GM21526 (cell line): ENCODE data around the gene VEZF1.

ENCODE experiments used
- ATAC-seq: cut with Tn5 transposase; IDR thresholded peaks from one replicate; pipeline ENCODE4 v1.9.1; 2021; ENCODE audit warnings: moderate library complexity; ENCODE audit not compliant: unreplicated experiment, low FRiP score

Gene VEZF1

GRCh38 chr17:57987581-57988300 is at the start of gene VEZF1:
TSS of gene VEZF1 (minus strand) at chr17:57988254. CDS start at chr17:57988111, 143 bp downstream.
- ATAC-seq = peak; percentile 36

GRCh38 chr17:58032691-58033415 is 44.8 kb upstream of the VEZF1 start:
- ATAC-seq = no peak

DNA sequence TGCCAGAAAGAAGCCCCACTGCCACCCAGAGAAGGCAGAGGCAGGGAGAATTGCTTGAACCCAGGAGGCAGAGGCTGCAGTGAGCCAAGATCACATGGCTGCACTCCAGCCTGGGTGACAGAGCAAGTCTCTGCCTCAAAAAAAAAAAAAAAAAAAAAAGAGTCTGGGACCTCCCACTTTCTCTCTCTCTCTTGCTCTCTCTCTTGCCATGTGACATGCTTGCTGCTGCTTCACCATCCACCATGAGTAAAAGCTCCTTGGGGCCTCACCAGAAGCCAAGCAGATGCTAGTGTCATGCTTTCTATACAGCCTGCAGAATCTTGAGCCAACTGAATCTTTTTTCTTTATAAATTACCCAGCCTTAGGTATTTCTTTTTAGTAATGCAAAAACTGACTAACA is 40.5 kb upstream of the VEZF1 start:
- no peak for ATAC-seq

GRCh38 chr17:58020401-58020800 is 32.3 kb upstream of the VEZF1 start:
- ATAC-seq = no peak

GRCh38 chr17:58019521-58019920 is 31.5 kb upstream of the VEZF1 start:
- ATAC-seq = no peak

DNA sequence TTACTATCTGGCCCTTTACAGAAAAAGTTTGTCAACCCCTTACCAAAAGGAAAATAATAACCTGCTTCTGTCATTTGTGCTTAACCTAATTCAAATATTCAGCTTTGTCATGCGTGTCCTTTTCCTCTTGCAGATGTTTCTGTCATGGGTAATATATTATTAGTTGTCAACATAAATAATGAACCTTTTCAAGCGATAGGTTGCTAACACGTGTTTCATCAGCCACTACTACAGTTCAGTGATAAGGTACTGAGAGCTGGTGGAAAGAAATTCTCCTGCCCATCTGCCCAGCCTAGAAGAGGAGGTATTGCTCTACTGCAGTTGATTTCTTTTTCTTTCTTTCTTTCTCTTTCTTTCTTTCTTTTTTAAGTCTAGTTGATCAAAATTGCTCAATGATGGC is 31.0 kb upstream of the VEZF1 start:
- ATAC-seq = no peak

- no peak for ATAC-seq
Measured at GRCh38 chr17:58010067-58010799, 22.2 kb upstream of the VEZF1 start.

DNA sequence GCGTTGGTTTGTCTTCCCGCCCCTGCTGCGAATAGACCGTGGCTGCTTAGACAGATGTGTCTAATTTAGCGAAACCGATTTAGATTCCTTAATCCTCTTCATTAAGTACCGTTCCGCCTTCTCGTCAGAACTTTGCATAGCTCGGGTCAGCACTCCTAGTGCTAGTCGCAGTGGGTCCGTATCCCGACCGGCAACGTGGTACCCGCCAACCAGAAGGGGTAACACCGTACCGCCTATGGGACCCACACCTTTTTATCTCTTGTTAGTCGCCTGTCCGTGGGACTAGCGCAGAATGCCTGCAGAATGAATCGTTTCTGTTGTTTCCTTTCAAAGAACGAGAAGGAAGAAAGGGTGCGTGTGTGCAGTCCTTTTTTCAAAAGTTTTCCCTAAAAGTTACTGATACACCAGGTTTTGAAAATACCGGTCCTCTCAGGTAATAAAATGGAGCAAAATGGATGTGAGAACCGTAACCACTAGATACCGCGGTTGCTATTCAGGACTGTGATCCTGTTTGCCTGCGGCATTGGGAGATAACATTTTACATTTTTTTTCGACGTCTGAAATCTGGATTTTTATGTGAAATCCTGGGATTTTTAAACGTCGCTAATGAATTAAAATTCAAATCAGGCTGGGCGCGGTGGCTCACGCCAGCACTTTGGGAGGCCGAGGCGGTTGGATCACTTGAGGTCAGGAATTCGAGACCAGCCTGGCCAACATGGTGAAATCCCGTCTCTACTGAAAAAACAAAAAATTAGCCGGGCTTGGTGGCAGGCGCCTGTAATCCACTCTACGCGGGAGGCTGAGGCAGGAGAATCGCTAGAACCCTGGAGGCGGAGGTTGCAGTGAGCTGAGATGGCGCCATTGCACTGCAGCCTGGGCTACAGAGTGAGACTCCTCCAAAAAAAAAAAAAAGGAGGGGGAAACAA is 20.0 kb upstream of the VEZF1 start:
- peak; percentile 22 for ATAC-seq

DNA sequence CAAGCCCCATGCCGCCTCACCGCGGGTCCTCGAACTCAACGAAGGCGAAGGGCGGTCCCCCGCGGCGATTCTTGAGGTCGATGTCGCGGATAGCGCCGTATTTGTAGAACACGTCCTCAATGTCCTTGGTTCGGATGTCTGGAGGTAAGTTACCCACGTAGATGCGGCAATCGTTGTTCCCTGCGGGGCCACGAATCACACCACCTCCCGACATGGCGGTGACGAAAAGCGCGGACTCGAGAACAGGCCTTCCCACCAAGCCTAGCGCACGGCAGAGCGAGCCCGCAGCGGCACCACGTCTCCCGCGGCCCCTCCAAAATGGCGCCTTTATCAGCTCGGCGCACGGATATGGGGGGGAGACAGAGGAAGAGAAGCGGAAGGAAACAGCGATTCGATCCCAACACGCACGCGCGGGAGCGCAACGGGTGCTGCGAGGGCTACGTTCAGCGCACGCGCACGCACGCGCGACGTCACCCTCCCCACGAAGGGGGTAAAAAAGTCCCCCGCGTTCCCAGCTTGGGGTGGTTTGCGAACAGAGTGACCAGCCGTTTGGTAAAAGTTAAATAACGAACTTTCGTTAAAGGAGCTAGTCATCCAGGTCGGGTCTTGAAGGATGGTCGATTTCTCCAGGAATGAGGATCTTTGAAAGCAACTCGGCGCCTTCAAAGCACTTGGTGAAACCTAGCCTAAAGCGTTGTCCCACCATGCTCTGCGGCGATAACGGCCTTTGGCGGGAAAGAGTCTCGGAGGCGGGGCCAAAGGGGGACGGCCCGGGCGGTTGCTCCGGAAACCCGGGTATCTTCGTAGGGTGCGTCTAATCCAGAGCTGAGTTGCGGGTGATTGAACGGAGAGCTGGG is 19.1 kb upstream of the VEZF1 start, which contains the start of gene SRSF1:
SRSF1 (minus strand) TSS at position 323 of the 857 bp plus-strand sequence; CDS start at position 214, 109 bp downstream.
- ATAC-seq = peak; percentile 89

DNA sequence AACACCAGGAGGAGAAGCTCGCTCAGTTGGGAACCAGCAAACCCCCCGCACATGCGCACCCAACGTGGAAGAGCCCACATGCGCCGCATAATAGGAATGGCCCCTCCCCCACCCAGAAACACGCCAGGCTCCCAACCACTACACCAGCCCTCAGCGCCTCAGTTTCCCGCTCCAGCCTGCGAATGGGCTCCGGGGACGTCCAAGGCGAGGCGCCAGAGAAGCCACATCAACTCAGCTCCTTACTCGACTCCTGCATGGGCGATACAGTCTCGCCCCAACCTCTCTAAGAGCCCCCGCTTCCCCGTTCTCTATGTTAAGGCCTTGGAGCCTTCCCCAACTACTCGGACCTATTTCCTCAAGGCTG is 18.5 kb upstream of the VEZF1 start:
- no peak for ATAC-seq

DNA sequence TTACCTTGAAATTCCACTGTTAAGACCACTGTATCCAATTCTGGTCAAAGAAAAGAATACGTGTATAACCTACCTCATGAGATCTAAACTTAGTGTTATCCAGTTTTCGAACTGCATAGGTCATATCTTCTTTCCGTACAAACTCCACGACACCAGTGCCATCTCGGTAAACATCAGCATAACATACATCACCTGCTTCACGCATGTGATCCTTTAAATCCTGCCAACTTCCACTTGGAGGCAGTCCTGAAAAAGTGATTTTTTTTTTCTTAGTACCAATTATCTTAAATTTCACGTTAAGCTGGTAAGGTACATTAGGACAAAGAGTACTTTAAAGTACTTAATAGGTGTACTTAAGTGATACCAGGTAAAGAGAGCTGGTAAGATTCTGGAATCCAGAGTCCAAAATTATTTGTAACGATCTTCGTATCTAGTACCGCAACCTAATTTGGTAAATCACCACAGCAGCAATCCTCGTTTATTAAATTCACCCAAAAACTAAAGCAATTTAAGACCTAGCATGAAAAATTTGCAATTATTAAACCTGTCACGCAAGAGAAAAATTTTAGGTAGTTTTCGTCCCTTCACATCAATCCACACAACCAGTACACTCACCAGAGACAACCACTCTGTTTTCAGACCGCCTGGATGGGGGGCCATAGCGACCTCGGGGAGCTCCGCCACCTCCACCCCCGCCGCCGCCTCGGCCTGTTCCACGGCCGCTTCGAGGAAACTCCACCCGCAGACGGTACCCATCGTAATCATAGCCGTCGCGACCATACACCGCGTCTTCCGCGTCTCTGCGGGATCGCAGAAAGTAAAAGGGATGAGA is 17.9 kb upstream of the VEZF1 start:
- ATAC-seq = no peak

DNA sequence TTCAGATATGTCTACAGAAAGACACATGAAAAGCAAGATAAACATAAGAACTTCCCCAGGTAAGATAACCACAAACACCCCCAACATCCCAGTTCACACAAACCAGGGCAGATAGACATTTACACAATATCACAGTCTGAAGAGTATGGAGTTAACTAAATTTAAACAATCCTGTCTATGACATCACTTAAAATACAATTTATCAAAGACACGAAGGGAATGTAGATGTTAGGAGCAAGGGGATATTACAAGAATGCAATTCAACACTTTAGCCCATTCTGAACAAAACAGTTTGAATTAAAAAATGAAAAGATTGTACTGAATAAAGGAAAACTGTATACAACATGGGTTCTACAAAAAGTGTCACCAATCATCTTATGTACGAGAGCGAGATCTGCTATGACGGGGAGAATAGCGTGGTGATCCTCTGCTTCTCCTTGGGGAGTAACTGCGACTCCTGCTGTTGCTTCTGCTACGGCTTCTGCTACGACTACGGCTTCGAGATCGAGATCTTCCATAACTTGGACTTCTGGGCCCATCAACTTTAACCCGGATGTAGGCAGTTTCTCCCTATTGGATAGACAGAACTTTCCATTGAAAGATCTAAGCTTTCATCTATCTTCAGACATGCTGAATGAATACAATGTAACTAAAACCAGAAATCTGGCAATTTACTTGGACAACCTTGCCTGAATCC is 17.1 kb upstream of the VEZF1 start:
- ATAC-seq = no peak

DNA sequence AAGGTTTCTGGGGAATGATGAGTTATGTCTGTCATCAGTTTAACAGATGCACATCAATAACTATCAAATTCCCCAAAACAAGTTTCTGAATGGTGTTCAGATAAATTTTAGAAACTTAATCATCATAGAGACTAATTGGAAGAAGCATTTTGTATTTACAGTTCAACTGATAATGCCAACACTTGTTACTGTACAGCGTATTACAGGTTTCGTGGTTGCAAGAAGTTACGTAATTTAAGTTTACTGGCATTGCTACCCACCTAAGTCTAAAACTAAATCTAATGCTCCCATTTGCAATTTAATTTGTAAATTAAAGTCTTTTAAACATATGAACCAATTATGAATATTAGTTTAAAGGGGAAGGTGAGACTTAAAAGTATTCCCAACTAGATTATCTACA is 16.0 kb upstream of the VEZF1 start:
- ATAC-seq = no peak

DNA sequence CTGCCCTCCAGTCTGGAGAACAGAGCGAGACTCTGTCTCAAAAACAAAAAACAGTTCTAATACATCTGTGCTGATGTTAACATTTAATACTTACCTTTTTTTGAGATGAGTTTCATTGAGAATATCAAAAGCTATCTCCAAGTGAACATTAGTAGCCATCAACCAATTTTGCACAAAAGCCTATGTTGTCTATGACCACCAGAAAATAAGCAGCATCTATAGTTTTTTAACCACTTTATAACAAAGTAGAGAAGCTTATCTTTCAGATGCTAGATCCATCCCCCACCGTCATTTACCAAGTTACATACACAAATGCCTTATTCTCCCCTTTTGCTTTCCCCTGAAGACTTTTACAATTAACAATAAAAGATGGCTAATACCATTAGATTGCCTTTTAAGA is 14.9 kb upstream of the VEZF1 start:
- ATAC-seq = no peak

- no peak for ATAC-seq
Measured at GRCh38 chr17:58002154-58002948, 14.3 kb upstream of the VEZF1 start.

- ATAC-seq = no peak
Measured at GRCh38 chr17:58001461-58002124, 13.5 kb upstream of the VEZF1 start.
